Measurements from ENCODE around the gene THEMIS2. TPM values are rescaled to one million over a fixed set of nuclear protein-coding genes. Genes with fewer than 3 reads are reported as not detected.

The THEMIS2 gene
- total and polyA plus RNA-seq, 2 of the 13 experiments (the other 11 are each of a cell fraction or from before 2014, with no cell fraction given), result 0.38 to 1.5 TPM

GRCh38 chr1:27831568-27832410, 40.6 kb upstream of the THEMIS2 start:
- Histone ChIP-seq H3K9ac (ENCODE audit: insufficient read depth, low read depth, low read length) (peak overlapping the region; percentile 95), H3K27me3 (ENCODE audit: control insufficient read depth in 1 of 2, insufficient read depth in 2 of 2, low read length in 2 of 2) (no peaks in the 10 kb centered on the region; a peak in 1 of 5 replicates), H2AFZ (ENCODE audit: low read length) (no peak overlapping the region), H3K27ac (ENCODE audit: extremely low read length, insufficient read depth, low read length) (peak overlapping the region; percentile 93), H3K4me2 (ENCODE audit: low read depth, low read length) (peak overlapping the region; percentile 91), H4K20me1 (ENCODE audit: insufficient read depth, low read length) (no peaks in the 10 kb centered on the region), H3K9me3 (ENCODE audit: low read length) (no peaks in the 10 kb centered on the region), H3K36me3 (replicated peaks in 1 of 2; ENCODE audit: control insufficient read depth in 1 of 2, insufficient read depth in 2 of 2, low read length in 2 of 2) (peaks cover 0 to 33% of the 10 kb centered on the region in 2 experiments; a peak in 2 of 5 replicates), H3K79me2 (ENCODE audit: insufficient read depth, low read length) (peaks cover 56% of the 10 kb centered on the region), H3K4me1 (ENCODE audit: insufficient read depth, low read length) (peaks cover 63% of the 10 kb centered on the region), H3K4me3 (replicated peaks in 1 of 3; ENCODE audit: insufficient read depth in 1 of 3, low read depth in 2 of 3, low read length in 3 of 3) (peak overlapping the region; percentile 82 to 98 (median 86))
- ChIA-PET CTCF (ENCODE audit: low intra/inter-chr PET ratio, low total read pairs) (no interaction called here), POLR2A (interaction anchor here (1.2 to 5.8 kb wide), 3 partner anchors 14 to 58 kb away, joined by 3 to 89 read pairs (median 45); partner anchors contain the start of gene STX12)
- DNase-seq (ENCODE audit: low spot score), result peak; percentile 21
- WGBS (ENCODE audit: low lambda C conversion rate), result 18% methylated on average over 10 of the region's 10 CpGs
- intact Hi-C loops (cut with micrococcal nuclease; ENCODE audit: unreplicated experiment) (loop anchor here (5.0 kb wide), 2 partner anchors 59 to 159 kb away; partner anchors contain the start of genes IFI6 and STX12), in situ Hi-C loops (cut with HindIII; ENCODE audit: extremely low pct_ligation_motif_present, low pct_unique_long_range_greater_than_20kb) (no loop called here)
- ATAC-seq, result no peak
- FAIRE-seq, result no peak
- TF ChIP-seq POGZ (CRISPR knock-in tag; IDR thresholded peaks at IDR 0.05), result 0 out of 2 replicates have a peak, but pooled peaks have one; percentile 14
- no peak for TF ChIP-seq SRF (IDR thresholded peaks at IDR 0.05; ENCODE audit: low read depth, low read length)
- TF ChIP-seq ZFAT (CRISPR knock-in tag; conservative IDR thresholded peaks at IDR 0.05), result peak; percentile 75; the same call in 1 of the 2 replicates
- no peak for TF ChIP-seq MED1 (CRISPR knock-in tag; IDR thresholded peaks at IDR 0.05)
- TF ChIP-seq MBD4 (IDR thresholded peaks at IDR 0.05; ENCODE audit: borderline replicate concordance, low read length), result no peak
- no peak for TF ChIP-seq CREB1 (IDR thresholded peaks at IDR 0.05)
- TF ChIP-seq CREB1 (CRISPR knock-in tag; IDR thresholded peaks at IDR 0.05), result 0 out of 2 replicates have a peak, but pooled peaks have one; percentile 25
- no peak for TF ChIP-seq ATF7-NPFF (CRISPR knock-in tag; IDR thresholded peaks at IDR 0.05; ENCODE audit: low read depth)
- TF ChIP-seq ZNF660 (CRISPR knock-in tag; IDR thresholded peaks at IDR 0.05; ENCODE audit: borderline replicate concordance, low read depth), result no peak
- no peak for TF ChIP-seq SP1 (IDR thresholded peaks at IDR 0.05)
- TF ChIP-seq SP1 (CRISPR knock-in tag; IDR thresholded peaks at IDR 0.05), result 0 out of 2 replicates have a peak, but pooled peaks have one; percentile 27
- peak; percentile 98 for TF ChIP-seq ZNF12 (CRISPR knock-in tag; IDR thresholded peaks at IDR 0.05)
- TF ChIP-seq FOXO4 (CRISPR knock-in tag; conservative IDR thresholded peaks at IDR 0.05), result 0 out of 2 replicates have a peak, but pooled peaks have one; percentile 9
- TF ChIP-seq ZKSCAN1 (IDR thresholded peaks at IDR 0.05; ENCODE audit: low read length), result peak; percentile 84
- no peak for TF ChIP-seq GABPA (IDR thresholded peaks at IDR 0.05; ENCODE audit: low read depth, low read length)
- TF ChIP-seq GABPA (CRISPR knock-in tag; IDR thresholded peaks at IDR 0.05; ENCODE audit: low read depth), result 0 out of 2 replicates have a peak, but pooled peaks have one; percentile 26
- no TSS peak for BruUV-seq (replicated peaks)

Measured in HepG2 (cell line).